ENCODE results near the gene PFKL.
"Not testable (repeated sequence)": the region's sequence is repeated elsewhere in the genome, so short reads cannot be mapped to it uniquely, and the experiment has no call there.

Gene PFKL

GRCh38 chr21:44329971-44330681 lies 30.3 kb downstream of the PFKL start:
- no peak for FAIRE-seq

- FAIRE-seq = no peak
Observed at GRCh38 chr21:44330698-44331097, 30.8 kb downstream of the PFKL start.

GRCh38 chr21:44331209-44331608 lies 31.4 kb downstream of the PFKL start:
- FAIRE-seq = no peak

GRCh38 chr21:44331650-44332307 lies 31.9 kb downstream of the PFKL start:
- no peak for FAIRE-seq

- FAIRE-seq = no peak
Observed at GRCh38 chr21:44332383-44332782, 32.5 kb downstream of the PFKL start.

- no peak for FAIRE-seq
Observed at GRCh38 chr21:44332965-44333364, 33.1 kb downstream of the PFKL start.

GRCh38 chr21:44333509-44334328 lies 33.9 kb downstream of the PFKL start:
- no peak for FAIRE-seq

- FAIRE-seq = no peak
Observed at GRCh38 chr21:44334329-44335030, 34.6 kb downstream of the PFKL start.

GRCh38 chr21:44335266-44336059 lies 35.6 kb downstream of the PFKL start:
- FAIRE-seq = no peak

- no peak for FAIRE-seq
Observed at GRCh38 chr21:44337449-44337848, 37.6 kb downstream of the PFKL start.

- no peak for FAIRE-seq
Observed at GRCh38 chr21:44337941-44338895, 38.4 kb downstream of the PFKL start.

- no peak for FAIRE-seq
Observed at GRCh38 chr21:44338971-44339910, 39.4 kb downstream of the PFKL start, which contains the start of gene CFAP410. Gene CFAP410, minus strand, starts transcription at chr21:44339390. Its CDS starts 196 bp downstream, at chr21:44339194.

- FAIRE-seq = not testable (repeated sequence)
Observed at GRCh38 chr21:44341726-44342458, 42.0 kb downstream of the PFKL start.

- not testable (repeated sequence) for FAIRE-seq
Observed at GRCh38 chr21:44342981-44343380, 43.1 kb downstream of the PFKL start.

GRCh38 chr21:44344541-44345183 lies 44.8 kb downstream of the PFKL start:
- no peak for FAIRE-seq

GRCh38 chr21:44345495-44345894 lies 45.6 kb downstream of the PFKL start:
- no peak for FAIRE-seq

- FAIRE-seq = no peak
Observed at GRCh38 chr21:44347911-44348451, 48.1 kb downstream of the PFKL start.

GRCh38 chr21:44348861-44349260 lies 49.0 kb downstream of the PFKL start:
- FAIRE-seq = no peak
